GM20000 (cell line): ENCODE results near the gene ASPSCR1.

Experiments
- DNase-seq: peaks from one replicate; pipeline ENCODE4 v3.0.0; 2012; ENCODE audit warnings: low spot score
- CTCF ChIP-seq: IDR thresholded peaks from 2 replicates; pipeline ENCODE4 v1.5.1; 2012; ENCODE audit warnings: mild to moderate bottlenecking, control low read depth; ENCODE audit errors: extremely low read depth, missing control alignments

Gene ASPSCR1

GRCh38 chr17:82055023-82055964, 77.9 kb downstream of the ASPSCR1 start:
- no peak for TF ChIP-seq CTCF

GRCh38 chr17:82055965-82056728, 78.7 kb downstream of the ASPSCR1 start:
- no peak for TF ChIP-seq CTCF

More at GRCh38 chr17:82055023-82055964, 77.9 kb downstream of the ASPSCR1 start:
- DNase-seq = no peak

GRCh38 chr17:82056729-82057621, 79.5 kb downstream of the ASPSCR1 start:
- no peak for DNase-seq
- TF ChIP-seq CTCF = no peak

More at GRCh38 chr17:82055965-82056728, 78.7 kb downstream of the ASPSCR1 start:
- no peak for DNase-seq

GRCh38 chr17:82058230-82058854, 80.9 kb downstream of the ASPSCR1 start:
- no peak for TF ChIP-seq CTCF

GRCh38 chr17:82058855-82059249, 81.4 kb downstream of the ASPSCR1 start:
- DNase-seq = no peak
- TF ChIP-seq CTCF = no peak

More at GRCh38 chr17:82058230-82058854, 80.9 kb downstream of the ASPSCR1 start:
- DNase-seq = no peak

- no peak for DNase-seq
Measured at GRCh38 chr17:82059272-82060000, 82.0 kb downstream of the ASPSCR1 start.

More at GRCh38 chr17:82059272-82060000, 82.0 kb downstream of the ASPSCR1 start:
- no peak for TF ChIP-seq CTCF
